Keratinocyte (primary cell): ENCODE results near the gene LATS1. TPM values are rescaled to one million over a fixed set of nuclear protein-coding genes. Genes with fewer than 3 reads are reported as not detected.

ENCODE experiments used
- DNase-seq: peaks from one replicate; pipeline ENCODE4 v3.0.0-alpha.2; 2011; ENCODE audit warnings: low read depth, missing footprints, low spot score
- FAIRE-seq: peaks from 2 replicates; lab custom pipeline; 2011; peaks lifted over from hg19 to GRCh38; lab: Jason Lieb, UNC
- H2AFZ ChIP-seq: 2 replicates; pipeline ENCODE4 v1.6.0; 2012; ENCODE audit warnings: low read length, control low read depth, inconsistent platforms; ENCODE audit not compliant: control insufficient read depth
- H3K27ac ChIP-seq: 2 replicates; pipeline ENCODE4 v1.5.1; 2011; ENCODE audit warnings: low read length; ENCODE audit not compliant: control insufficient read depth, insufficient read depth
- H3K27me3 ChIP-seq: 3 replicates; pipeline ENCODE4 v1.6.0; 2011; ENCODE audit warnings: low read length; ENCODE audit not compliant: control insufficient read depth, insufficient read depth; ENCODE audit errors: extremely low read depth
- H3K36me3 ChIP-seq, 2 experiments: 2 replicates in 1 of 2; 3 replicates in 1 of 2; pipeline ENCODE4 v1.5.1; 2011; ENCODE audit warnings: low read length in 2 of 2, mild to moderate bottlenecking in 1 of 2; ENCODE audit not compliant: control insufficient read depth in 2 of 2, insufficient read depth in 2 of 2; ENCODE audit errors: extremely low read depth in 1 of 2
- H3K4me1 ChIP-seq: 3 replicates; pipeline ENCODE4 v1.5.1; 2011; ENCODE audit warnings: low read length; ENCODE audit not compliant: control insufficient read depth, insufficient read depth; ENCODE audit errors: extremely low read depth
- H3K4me2 ChIP-seq: 3 replicates; pipeline ENCODE4 v1.6.0; 2011; ENCODE audit warnings: low read depth, low read length; ENCODE audit not compliant: control insufficient read depth, insufficient read depth; ENCODE audit errors: extremely low read depth
- H3K4me3 ChIP-seq, 3 experiments: fragments of 200-600 bp in 1 of 3; sonication (generic) in 1 of 3; 2 replicates in 2 of 3; 3 replicates in 1 of 3; pipeline ENCODE4 v1.5.1; 2011 to 2016; ENCODE audit warnings: low read length in 3 of 3, mild to moderate bottlenecking in 3 of 3, control low read depth in 2 of 3, inconsistent platforms in 1 of 3, low read depth in 1 of 3, mixed read lengths in 1 of 3, mixed run types in 1 of 3, moderate library complexity in 1 of 3; ENCODE audit not compliant: control insufficient read depth in 2 of 3, insufficient read depth in 2 of 3; ENCODE audit errors: extremely low read depth in 1 of 3
- H3K79me2 ChIP-seq: 2 replicates; pipeline ENCODE4 v1.6.0; 2012; ENCODE audit warnings: low read length; ENCODE audit not compliant: control insufficient read depth, insufficient read depth
- H3K9ac ChIP-seq: 3 replicates; pipeline ENCODE4 v1.6.0; 2011; ENCODE audit warnings: low read length; ENCODE audit not compliant: control insufficient read depth, insufficient read depth; ENCODE audit errors: extremely low read depth
- H3K9me1 ChIP-seq: 3 replicates; pipeline ENCODE4 v1.6.0; 2011; ENCODE audit warnings: low read length; ENCODE audit not compliant: control insufficient read depth, insufficient read depth; ENCODE audit errors: extremely low read depth
- H3K9me3 ChIP-seq: 2 replicates; pipeline ENCODE4 v1.5.1; 2012; ENCODE audit warnings: low read depth, low read length; ENCODE audit not compliant: control insufficient read depth
- H4K20me1 ChIP-seq: 3 replicates; pipeline ENCODE4 v1.6.0; 2011; ENCODE audit warnings: low read length; ENCODE audit not compliant: control insufficient read depth, insufficient read depth; ENCODE audit errors: extremely low read depth
- EZH2 ChIP-seq: IDR thresholded peaks from one replicate; pipeline ENCODE4 v1.6.1; 2012; ENCODE audit warnings: inconsistent platforms, mild to moderate bottlenecking, low read length, moderate library complexity
- dilution Hi-C: fragments of 300-500 bp; cut with MboI; formaldehyde crosslinking; loops from one replicate; pipeline ENCODE4 v1.7.0; 2020; ENCODE audit warnings: low sequenced_read_pairs; ENCODE audit not compliant: extremely low pct_ligation_motif_present
- polyA plus RNA-seq, 5 experiments: library from polyadenylated mRNA; depleted of rRNA in 3 of 5; stranded (reverse) in 3 of 5; stranded (forward) in 1 of 5; unstranded in 1 of 5; fragments of >200 nt; gene quantifications; 1 replicate in 1 of 5; 2 replicates in 3 of 5; 3 replicates in 1 of 5; pipeline versions ENCODE4 v1.2.1 to v1.2.3, GENCODE V29; 2011 to 2012; ENCODE audit warnings: missing spikeins in 2 of 5, low read depth in 1 of 5, low replicate concordance in 1 of 5
- TF ChIP-seq, protein P1 (sequence below), 3 experiments: IDR thresholded peaks in 1 of 3; conservative IDR thresholded peaks in 1 of 3; optimal IDR thresholded peaks in 1 of 3; 2 replicates in 2 of 3; 3 replicates in 1 of 3; pipeline versions ENCODE3 to v1.5.1; 2011; ENCODE audit warnings: low read length in 3 of 3, mild to moderate bottlenecking in 3 of 3, moderate library complexity in 2 of 3, control low read depth in 1 of 3, inconsistent platforms in 1 of 3; ENCODE audit not compliant: insufficient read depth in 2 of 3; ENCODE audit errors: extremely low read depth in 1 of 3

LATS1 gene
- polyA plus RNA-seq, 1 donor (not counting 4 experiments of a cell fraction or from before 2014, with no cell fraction given): 11.3 TPM

DNA sequence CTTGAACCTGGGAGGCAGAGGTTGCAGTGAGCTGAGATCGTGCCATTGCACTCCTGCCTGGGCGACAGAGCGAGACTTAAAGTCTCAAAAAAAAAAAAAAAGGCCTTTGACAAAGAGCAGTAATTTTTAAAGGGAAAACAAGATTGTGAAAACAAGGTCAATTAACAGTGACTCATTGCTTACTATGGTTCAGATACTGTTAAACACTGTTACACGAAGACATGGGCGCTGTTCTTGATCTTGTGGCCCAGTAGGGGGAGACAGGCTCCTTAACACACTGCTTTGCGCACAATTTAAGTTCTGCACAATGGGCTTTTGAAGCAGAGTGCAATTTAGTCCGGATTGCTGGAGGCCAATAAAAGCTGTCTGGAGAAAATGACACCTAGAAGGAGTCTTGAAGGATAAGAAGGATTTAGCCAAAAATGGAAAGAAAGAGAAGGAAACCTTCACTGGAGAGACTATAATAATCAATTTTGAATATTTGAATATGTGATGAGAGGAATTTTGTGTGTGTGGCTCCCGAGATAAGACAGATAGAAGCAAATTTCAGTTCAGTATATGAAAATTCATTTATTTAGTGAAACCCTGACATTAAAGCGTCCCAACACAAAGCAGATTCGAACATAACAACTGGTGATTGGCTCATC is 6.0 kb upstream of the LATS1 start:
- TF ChIP-seq, protein P1, sequence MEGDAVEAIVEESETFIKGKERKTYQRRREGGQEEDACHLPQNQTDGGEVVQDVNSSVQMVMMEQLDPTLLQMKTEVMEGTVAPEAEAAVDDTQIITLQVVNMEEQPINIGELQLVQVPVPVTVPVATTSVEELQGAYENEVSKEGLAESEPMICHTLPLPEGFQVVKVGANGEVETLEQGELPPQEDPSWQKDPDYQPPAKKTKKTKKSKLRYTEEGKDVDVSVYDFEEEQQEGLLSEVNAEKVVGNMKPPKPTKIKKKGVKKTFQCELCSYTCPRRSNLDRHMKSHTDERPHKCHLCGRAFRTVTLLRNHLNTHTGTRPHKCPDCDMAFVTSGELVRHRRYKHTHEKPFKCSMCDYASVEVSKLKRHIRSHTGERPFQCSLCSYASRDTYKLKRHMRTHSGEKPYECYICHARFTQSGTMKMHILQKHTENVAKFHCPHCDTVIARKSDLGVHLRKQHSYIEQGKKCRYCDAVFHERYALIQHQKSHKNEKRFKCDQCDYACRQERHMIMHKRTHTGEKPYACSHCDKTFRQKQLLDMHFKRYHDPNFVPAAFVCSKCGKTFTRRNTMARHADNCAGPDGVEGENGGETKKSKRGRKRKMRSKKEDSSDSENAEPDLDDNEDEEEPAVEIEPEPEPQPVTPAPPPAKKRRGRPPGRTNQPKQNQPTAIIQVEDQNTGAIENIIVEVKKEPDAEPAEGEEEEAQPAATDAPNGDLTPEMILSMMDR (optimal IDR thresholded peaks at IDR 0.05 in 1 of 3, IDR thresholded peaks at IDR 0.05 in 1 of 3, conservative IDR thresholded peaks at IDR 0.05 in 1 of 3; ENCODE audit: extremely low read depth in 1 of 3, insufficient read depth in 2 of 3, low read length in 3 of 3): peak; percentile 77 to 91 (median 85)
- TF ChIP-seq EZH2: no peak
- Histone ChIP-seq H3K4me2 (no peak overlapping the region), H2AFZ (no peak overlapping the region), H3K9me3 (no peaks in the 10 kb centered on the region), H3K36me3 (peaks cover 3 to 14% of the 10 kb centered on the region in 2 experiments), H3K9ac (no peak overlapping the region), H3K27ac (no peak overlapping the region), H3K4me3 (no peak overlapping the region), H3K27me3 (no peaks in the 10 kb centered on the region), H3K9me1 (no peaks in the 10 kb centered on the region), H3K4me1 (no peaks in the 10 kb centered on the region), H3K79me2 (no peaks in the 10 kb centered on the region), H4K20me1 (no peaks in the 10 kb centered on the region)
- DNase-seq (peak; percentile 57), FAIRE-seq (peak; percentile 70)
- dilution Hi-C loops: no loop called here

GRCh38 chr6:149723262-149723661 is 5.4 kb upstream of the LATS1 start:
- DNase-seq (no peak), FAIRE-seq (no peak)
- no peaks in the 10 kb centered on the region for H3K9me3 ChIP-seq
- H2AFZ ChIP-seq: no peak overlapping the region
- H3K27me3 ChIP-seq: no peaks in the 10 kb centered on the region
- dilution Hi-C loops: no loop called here
- H3K79me2 ChIP-seq: peaks cover 4% of the 10 kb centered on the region
- no peaks in the 10 kb centered on the region for H3K9me1 ChIP-seq
- no peak overlapping the region for H3K27ac ChIP-seq
- peaks cover 0 to 8% of the 10 kb centered on the region in 2 experiments for H3K36me3 ChIP-seq
- H3K4me2 ChIP-seq: no peak overlapping the region
- H4K20me1 ChIP-seq: no peaks in the 10 kb centered on the region
- peaks cover 4% of the 10 kb centered on the region for H3K4me1 ChIP-seq
- no peak overlapping the region for H3K4me3 ChIP-seq
- TF ChIP-seq, protein P1 (optimal IDR thresholded peaks at IDR 0.05 in 1 of 3, IDR thresholded peaks at IDR 0.05 in 1 of 3, conservative IDR thresholded peaks at IDR 0.05 in 1 of 3; ENCODE audit: extremely low read depth in 1 of 3, insufficient read depth in 2 of 3, low read length in 3 of 3): no peak
- TF ChIP-seq EZH2: no peak
- H3K9ac ChIP-seq: no peak overlapping the region
